GM15510 (cell line): ENCODE data around the gene CAPZB.

Experiments used
- POLR2A ChIP-seq: IDR thresholded peaks from 3 replicates; pipeline ENCODE4 v1.6.1; 2011; ENCODE audit warnings: borderline replicate concordance; ENCODE audit not compliant: insufficient read length; ENCODE audit errors: extremely low read depth

The CAPZB gene

GRCh38 chr1:19432943-19433718 lies 52.2 kb downstream of the CAPZB start:
- TF ChIP-seq POLR2A: no peak

GRCh38 chr1:19430121-19431068 lies 54.9 kb downstream of the CAPZB start:
- TF ChIP-seq POLR2A: no peak

- no peak for TF ChIP-seq POLR2A
Observed at GRCh38 chr1:19429611-19430010, 55.7 kb downstream of the CAPZB start.

- no peak for TF ChIP-seq POLR2A
Observed at GRCh38 chr1:19427087-19427781, 58.1 kb downstream of the CAPZB start.

GRCh38 chr1:19426294-19427086 lies 58.8 kb downstream of the CAPZB start:
- TF ChIP-seq POLR2A: no peak

DNA sequence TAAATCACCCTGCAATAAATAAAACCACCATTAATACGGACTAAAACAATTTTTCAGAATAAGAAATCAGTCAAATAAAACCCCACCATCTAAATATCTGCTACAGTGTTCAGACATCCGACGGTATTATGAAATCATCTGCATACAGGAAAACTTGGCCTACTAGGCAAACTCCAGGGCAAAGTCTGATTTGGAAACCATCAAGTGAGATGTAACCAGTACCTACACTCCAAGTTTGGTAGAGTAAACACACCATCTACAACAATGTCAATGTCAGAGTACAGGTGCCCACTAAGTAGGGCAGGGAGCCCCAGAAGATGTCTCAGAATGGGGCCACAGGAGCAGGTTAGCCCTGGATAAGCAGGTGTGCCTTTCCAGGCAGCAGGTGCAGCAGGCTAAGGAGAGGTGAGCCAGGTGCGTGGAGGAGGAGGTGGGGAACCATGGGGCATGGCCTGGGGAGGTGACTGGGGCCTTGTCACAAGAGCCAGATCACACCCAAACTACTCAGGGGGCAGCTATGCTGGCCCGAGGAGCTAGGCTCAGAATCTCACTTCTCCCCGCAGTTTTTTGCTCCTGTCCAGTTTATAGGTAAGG lies 59.6 kb downstream of the CAPZB start:
- no peak for TF ChIP-seq POLR2A

- TF ChIP-seq POLR2A: no peak
Observed at GRCh38 chr1:19424651-19425570, 60.4 kb downstream of the CAPZB start.

DNA sequence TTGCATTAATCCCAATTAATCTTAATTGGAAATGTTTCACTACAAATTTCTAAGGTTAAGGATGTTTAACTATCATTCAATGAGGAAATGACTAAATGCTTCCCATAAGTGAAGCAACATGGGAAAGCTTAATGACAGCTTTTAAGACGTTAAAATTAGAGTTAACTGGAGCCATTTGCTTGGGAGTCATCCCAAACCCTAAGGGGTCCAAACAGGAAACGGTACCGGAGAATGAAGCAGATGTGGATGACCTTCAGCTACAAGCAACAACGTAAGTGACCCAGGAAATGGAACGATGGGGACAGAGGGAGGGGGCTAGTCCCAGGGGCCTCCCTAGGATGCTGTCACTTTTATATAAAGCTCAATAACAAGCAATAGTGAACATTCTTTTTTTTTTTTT lies 62.2 kb downstream of the CAPZB start:
- no peak for TF ChIP-seq POLR2A

GRCh38 chr1:19421365-19421764 lies 64.0 kb downstream of the CAPZB start:
- no peak for TF ChIP-seq POLR2A

DNA sequence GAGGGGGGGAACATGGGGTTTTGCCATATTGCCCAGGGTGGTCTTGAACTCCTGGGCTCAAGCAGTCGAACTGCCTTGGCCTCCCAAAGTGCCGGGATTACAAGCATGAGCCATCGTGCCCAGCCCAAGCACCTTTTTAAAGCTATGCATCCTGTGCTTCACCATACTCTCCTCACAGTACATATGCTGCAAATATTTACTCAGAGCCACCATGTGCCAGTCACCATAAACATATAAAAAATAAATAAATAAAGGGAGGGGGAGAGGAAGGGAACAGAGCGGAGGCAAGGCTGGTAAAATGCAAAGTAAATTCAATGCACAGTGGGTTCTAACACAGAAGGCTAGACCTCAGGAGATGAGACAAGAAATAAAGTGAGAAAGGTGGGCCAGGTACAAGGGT lies 64.7 kb downstream of the CAPZB start:
- TF ChIP-seq POLR2A: no peak

GRCh38 chr1:19419691-19420090 lies 65.6 kb downstream of the CAPZB start:
- no peak for TF ChIP-seq POLR2A

DNA sequence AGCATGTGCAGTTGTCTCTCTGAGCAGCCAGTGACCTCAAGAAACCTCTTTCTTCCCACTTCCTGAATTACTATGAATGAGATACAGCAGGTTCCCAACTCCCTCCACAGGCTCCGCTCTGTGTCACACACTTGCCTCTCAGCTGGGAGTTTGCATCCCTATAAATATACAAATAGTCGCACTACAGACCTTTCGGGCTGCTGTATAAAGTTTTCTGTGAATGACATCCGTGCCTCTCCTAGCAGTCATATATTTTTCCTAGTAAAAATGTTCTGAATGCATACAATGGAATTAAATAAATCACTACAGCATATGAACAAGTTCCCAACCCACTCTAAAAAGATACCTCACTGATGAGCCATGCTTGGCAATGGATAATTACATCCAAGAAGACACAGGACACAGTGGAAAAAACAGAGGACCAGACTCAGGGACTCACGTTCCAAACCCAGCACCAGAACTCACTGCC lies 66.8 kb downstream of the CAPZB start:
- TF ChIP-seq POLR2A: no peak
